Mononuclear cell (primary cell): ENCODE results near the gene ADAM22. TPM values are rescaled to one million over a fixed set of nuclear protein-coding genes. Genes with fewer than 3 reads are reported as not detected.

ENCODE experiments used
- H3K27me3 ChIP-seq: 2 replicates; pipeline ENCODE4 v1.6.0; 2011; ENCODE audit warnings: low read length, control low read depth; ENCODE audit not compliant: insufficient read depth
- H3K4me1 ChIP-seq: 2 replicates; pipeline ENCODE4 v1.5.1; 2011; ENCODE audit warnings: mild to moderate bottlenecking, low read length, control low read depth; ENCODE audit not compliant: insufficient read depth
- H3K4me3 ChIP-seq: 2 replicates; pipeline ENCODE4 v1.5.1; 2011; ENCODE audit warnings: mild to moderate bottlenecking, low read length, moderate library complexity
- H3K9me3 ChIP-seq: 2 replicates; pipeline ENCODE4 v1.5.1; 2011; ENCODE audit warnings: low read depth, mild to moderate bottlenecking, control low read depth, low read length
- total RNA-seq: library from RNA; depleted of rRNA; stranded (reverse); fragments of >200 nt; gene quantifications from one replicate; pipeline ENCODE4 v1.2.3, GENCODE V29; 2012

ADAM22 gene
- total RNA-seq, 1 donor = 0.94 TPM

GRCh38 chr7:88169717-88170320, 235.8 kb downstream of the ADAM22 start:
- H3K4me1 ChIP-seq = no peaks in the 10 kb centered on the region

DNA sequence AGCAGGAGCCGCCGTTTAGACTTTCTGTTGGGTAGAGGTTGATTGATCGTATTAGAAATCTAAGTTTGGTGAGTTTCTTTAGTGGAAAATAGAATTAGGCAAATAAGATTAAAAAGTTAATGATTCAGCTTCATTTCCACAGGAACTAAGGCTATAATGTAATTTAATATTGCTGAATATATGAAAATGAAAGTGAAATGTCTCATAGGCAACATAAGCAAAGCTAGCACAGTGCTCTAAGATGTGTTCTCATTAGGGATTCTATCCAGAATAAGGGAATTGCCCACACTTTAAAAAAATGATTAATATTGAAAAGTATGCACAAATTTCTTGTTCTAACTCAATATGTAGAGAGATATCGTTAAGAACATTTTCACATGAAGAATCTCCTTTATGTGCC, 238.8 kb downstream of the ADAM22 start:
- no peaks in the 10 kb centered on the region for H3K27me3 ChIP-seq
- no peaks in the 10 kb centered on the region for H3K4me1 ChIP-seq
- H3K9me3 ChIP-seq = no peaks in the 10 kb centered on the region
- H3K4me3 ChIP-seq = no peak overlapping the region

More at GRCh38 chr7:88169717-88170320, 235.8 kb downstream of the ADAM22 start:
- no peaks in the 10 kb centered on the region for H3K9me3 ChIP-seq
- H3K4me3 ChIP-seq = no peak overlapping the region
- no peaks in the 10 kb centered on the region for H3K27me3 ChIP-seq

- H3K9me3 ChIP-seq = no peaks in the 10 kb centered on the region
- H3K4me3 ChIP-seq = no peak overlapping the region
- no peaks in the 10 kb centered on the region for H3K4me1 ChIP-seq
- H3K27me3 ChIP-seq = no peaks in the 10 kb centered on the region
Measured at GRCh38 chr7:88176190-88176589, 242.1 kb downstream of the ADAM22 start.

- no peaks in the 10 kb centered on the region for H3K9me3 ChIP-seq
- no peaks in the 10 kb centered on the region for H3K4me1 ChIP-seq
Measured at GRCh38 chr7:88183051-88183450, 249.0 kb downstream of the ADAM22 start.

DNA sequence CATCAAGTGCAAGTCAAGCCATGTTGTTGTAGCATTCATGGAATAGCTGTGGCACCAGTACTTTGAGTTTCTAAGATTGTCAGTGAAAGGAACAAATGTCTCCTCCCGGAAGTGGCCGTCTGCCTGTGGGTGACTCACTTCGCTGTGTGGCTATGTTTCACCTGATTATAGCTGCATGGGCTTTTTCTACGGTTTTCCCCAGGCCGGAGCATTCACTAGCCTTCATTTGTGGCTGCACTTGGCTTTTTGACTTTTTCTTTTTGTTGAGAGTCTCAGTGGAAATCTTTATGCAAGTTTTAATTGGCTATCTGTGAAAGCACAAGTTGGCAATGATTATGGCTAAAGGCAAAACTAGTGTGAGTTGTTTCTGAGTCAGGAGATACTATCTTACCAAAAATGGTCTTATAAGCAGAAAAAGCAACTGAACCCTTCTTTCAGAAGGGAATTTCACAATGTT, 250.8 kb downstream of the ADAM22 start:
- H3K4me3 ChIP-seq = no peak overlapping the region
- H3K9me3 ChIP-seq = no peaks in the 10 kb centered on the region
- H3K27me3 ChIP-seq = no peaks in the 10 kb centered on the region
- H3K4me1 ChIP-seq = no peaks in the 10 kb centered on the region

More at GRCh38 chr7:88183051-88183450, 249.0 kb downstream of the ADAM22 start:
- no peaks in the 10 kb centered on the region for H3K27me3 ChIP-seq
- H3K4me3 ChIP-seq = no peak overlapping the region

DNA sequence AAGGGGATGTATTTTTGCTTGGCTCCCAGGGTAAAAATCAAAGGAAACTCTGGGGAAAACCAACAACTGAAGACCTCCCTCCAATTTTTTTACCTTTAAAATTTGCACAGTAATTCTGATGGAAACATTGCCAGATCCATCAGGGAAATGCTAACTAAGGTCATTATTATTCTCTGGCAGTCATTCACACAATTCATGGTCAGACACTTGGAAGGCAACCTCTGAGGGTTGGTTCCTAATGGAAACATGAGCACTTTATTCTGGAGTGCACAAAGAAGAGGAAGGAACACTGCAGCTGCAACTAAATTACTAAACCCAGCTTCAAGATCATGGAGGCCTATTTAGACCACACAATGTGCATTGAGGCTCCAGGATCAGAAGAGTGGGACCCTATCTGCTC, 251.6 kb downstream of the ADAM22 start:
- Histone ChIP-seq H3K4me1 (no peaks in the 10 kb centered on the region), H3K9me3 (no peaks in the 10 kb centered on the region), H3K4me3 (no peak overlapping the region), H3K27me3 (no peaks in the 10 kb centered on the region)

DNA sequence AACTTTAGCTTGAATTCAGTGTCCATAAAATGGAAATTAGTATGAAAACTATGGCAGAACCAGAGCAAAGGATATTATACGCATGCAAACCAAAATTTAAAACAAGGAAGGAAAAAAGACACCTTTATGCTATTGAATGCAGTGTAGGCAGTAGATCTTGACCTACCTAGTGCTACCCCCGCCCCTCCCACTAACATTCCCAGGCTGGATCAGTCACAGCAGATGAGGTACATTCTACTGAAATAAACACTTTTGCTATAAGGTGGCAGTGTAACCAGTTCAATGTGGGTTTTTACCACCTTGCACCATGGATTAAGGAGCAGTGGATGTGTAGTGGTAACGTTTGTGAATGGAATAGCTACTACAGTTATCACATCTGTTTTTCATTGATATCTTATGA, 257.9 kb downstream of the ADAM22 start:
- H3K4me1 ChIP-seq = no peaks in the 10 kb centered on the region
- no peaks in the 10 kb centered on the region for H3K27me3 ChIP-seq

GRCh38 chr7:88200261-88200660, 266.2 kb downstream of the ADAM22 start:
- Histone ChIP-seq H3K9me3 (no peaks in the 10 kb centered on the region), H3K4me1 (no peaks in the 10 kb centered on the region), H3K4me3 (no peak overlapping the region), H3K27me3 (no peaks in the 10 kb centered on the region)

More for the DNA sequence above, 257.9 kb downstream of the ADAM22 start:
- Histone ChIP-seq H3K9me3 (no peaks in the 10 kb centered on the region), H3K4me3 (no peak overlapping the region)

- no peaks in the 10 kb centered on the region for H3K27me3 ChIP-seq
Measured at GRCh38 chr7:88200789-88201188, 266.7 kb downstream of the ADAM22 start.

DNA sequence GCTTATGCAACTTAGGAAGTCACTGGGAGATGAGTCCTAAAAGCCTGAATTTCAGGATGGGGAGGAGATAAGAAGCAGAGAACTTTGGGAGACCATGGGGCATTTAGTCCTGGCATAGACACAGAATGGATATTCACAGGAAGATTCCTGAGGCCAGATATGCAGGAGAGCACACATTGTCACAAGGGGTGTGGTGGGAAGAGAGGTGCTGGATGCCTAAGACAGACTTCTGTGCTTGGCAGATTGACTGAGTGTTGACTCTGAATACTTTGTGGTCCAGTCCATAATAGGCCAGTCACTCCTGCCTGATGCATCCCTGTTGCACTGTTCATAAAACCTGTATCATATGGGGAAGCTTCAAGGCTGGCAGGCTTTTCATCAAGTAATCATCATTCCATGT, 267.3 kb downstream of the ADAM22 start:
- Histone ChIP-seq H3K27me3 (no peaks in the 10 kb centered on the region), H3K4me1 (no peaks in the 10 kb centered on the region), H3K9me3 (no peaks in the 10 kb centered on the region), H3K4me3 (no peak overlapping the region)

More at GRCh38 chr7:88200789-88201188, 266.7 kb downstream of the ADAM22 start:
- H3K4me1 ChIP-seq = no peaks in the 10 kb centered on the region
- no peak overlapping the region for H3K4me3 ChIP-seq
- no peaks in the 10 kb centered on the region for H3K9me3 ChIP-seq

DNA sequence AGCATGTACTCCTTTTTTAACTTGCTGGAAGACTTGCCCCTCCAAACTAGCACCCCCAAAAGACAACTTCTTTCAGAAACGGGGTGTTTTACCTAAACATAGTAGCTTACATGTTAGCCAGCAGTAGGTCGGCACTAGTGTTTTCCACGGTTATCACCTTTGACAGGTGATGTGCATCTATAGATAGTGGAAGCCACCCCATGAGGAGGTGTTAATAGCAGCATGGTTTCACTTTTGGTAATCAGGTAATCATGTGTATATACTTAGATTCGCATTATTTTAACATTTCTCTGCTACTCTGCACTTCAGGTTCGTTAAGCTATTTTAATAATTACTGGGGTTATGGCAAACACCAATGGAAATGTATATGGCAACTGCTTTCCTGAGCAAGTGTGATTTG, 268.2 kb downstream of the ADAM22 start:
- Histone ChIP-seq H3K9me3 (no peaks in the 10 kb centered on the region), H3K4me3 (no peak overlapping the region), H3K4me1 (no peaks in the 10 kb centered on the region), H3K27me3 (no peaks in the 10 kb centered on the region)

GRCh38 chr7:88202799-88203198, 268.7 kb downstream of the ADAM22 start:
- no peaks in the 10 kb centered on the region for H3K4me1 ChIP-seq
- no peak overlapping the region for H3K4me3 ChIP-seq
- no peaks in the 10 kb centered on the region for H3K27me3 ChIP-seq
- H3K9me3 ChIP-seq = no peaks in the 10 kb centered on the region

DNA sequence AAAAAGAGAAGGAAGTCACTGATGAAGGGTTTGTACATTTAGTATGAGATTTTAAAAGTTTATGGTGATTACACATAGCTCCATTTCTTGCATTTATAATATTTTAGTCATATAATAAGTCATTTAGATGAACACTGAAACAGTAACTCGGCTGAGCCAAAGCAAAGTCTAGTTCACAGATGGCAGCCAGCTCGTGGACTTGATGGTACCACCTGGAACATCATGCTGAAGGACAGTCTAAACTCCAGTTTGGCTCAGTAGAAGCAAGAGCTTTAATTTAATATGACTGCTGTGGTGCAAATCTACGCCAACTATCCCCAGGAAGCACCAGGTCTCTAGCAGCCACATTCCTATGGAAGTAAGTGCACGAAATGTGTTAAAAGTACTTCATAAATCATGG, 269.4 kb downstream of the ADAM22 start:
- Histone ChIP-seq H3K4me3 (no peak overlapping the region), H3K4me1 (no peaks in the 10 kb centered on the region), H3K27me3 (no peaks in the 10 kb centered on the region), H3K9me3 (no peaks in the 10 kb centered on the region)

DNA sequence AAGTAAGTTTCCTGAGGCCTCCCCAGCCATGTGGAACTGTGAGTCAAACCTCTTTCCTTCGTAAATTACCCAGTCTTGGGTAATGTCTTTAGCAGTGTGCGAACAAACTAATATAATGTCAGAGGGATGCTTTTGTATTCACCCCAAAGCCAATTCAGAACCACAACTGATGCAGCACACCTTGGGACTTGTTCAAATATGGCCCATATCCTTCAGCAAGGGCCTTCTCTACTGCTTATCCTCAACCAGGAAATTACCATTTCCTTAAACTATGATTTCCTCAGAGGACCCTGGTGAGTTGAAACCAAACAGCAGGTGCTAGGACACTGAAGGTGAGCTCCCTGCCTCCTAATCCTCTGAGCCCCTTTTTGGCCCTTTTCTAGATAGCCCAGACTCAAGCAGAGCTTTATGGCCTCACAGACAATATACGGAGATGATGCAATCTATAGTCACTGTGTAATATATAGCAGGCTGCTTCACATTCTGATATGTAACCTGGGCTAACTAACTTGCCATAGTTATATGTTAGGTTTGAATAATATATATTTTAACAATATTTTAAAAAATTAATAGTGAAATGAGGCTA, 270.6 kb downstream of the ADAM22 start:
- Histone ChIP-seq H3K9me3 (no peaks in the 10 kb centered on the region), H3K27me3 (no peaks in the 10 kb centered on the region), H3K4me1 (no peaks in the 10 kb centered on the region), H3K4me3 (no peak overlapping the region)

DNA sequence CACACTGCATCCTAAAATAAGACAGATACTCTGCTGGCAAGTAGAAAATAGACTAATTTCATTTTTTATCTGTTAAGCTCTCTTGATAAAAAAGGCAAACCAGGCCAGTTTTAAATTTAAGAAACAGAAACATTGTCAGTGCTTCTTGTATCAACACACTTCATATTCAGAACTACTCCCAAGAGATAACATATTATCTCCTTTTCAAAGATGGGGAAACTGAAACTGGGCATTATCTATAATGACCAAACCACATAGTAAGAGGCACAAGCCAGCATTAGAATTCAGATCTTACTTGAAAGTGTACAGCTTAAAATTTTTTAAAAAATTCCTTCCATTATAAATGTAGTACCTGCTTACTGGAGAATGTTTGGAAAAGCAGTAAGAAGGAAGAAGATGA, 271.1 kb downstream of the ADAM22 start:
- Histone ChIP-seq H3K4me3 (no peak overlapping the region), H3K4me1 (no peaks in the 10 kb centered on the region), H3K27me3 (no peaks in the 10 kb centered on the region), H3K9me3 (no peaks in the 10 kb centered on the region)

GRCh38 chr7:88206254-88206653, 272.2 kb downstream of the ADAM22 start:
- H3K4me3 ChIP-seq = no peak overlapping the region
- H3K9me3 ChIP-seq = no peaks in the 10 kb centered on the region
- H3K4me1 ChIP-seq = no peaks in the 10 kb centered on the region
- no peaks in the 10 kb centered on the region for H3K27me3 ChIP-seq
